ENCODE measurements around the gene KLK15.

Gene KLK15

GRCh38 chr19:50833117-50833801 is at the start of gene KLK15:
KLK15 (minus strand) TSS chr19:50833574; CDS start chr19:50831492, 2,082 bp downstream.
- no peak for DNase-seq (ENCODE audit: low spot score)

DNA sequence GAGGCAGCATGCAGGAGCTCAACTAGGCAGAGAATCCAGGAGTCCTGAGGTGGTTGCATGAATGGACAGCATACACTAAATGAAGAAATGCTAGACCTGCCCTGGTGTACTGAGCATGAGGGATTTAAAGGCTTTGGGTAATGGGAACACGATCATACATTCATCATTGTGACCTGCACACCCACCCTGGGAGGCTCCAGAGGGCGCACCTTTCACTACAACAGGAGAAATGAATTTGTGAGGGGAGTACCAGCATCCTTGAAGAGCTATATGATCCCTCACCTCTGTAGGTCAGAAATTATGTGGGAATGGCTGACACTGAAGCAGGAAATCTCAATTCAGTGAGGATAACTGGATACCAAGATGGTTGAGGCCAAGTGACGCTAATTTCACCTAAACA is 48.8 kb upstream of the KLK15 start:
- DNase-seq (ENCODE audit: low spot score): no peak

DNA sequence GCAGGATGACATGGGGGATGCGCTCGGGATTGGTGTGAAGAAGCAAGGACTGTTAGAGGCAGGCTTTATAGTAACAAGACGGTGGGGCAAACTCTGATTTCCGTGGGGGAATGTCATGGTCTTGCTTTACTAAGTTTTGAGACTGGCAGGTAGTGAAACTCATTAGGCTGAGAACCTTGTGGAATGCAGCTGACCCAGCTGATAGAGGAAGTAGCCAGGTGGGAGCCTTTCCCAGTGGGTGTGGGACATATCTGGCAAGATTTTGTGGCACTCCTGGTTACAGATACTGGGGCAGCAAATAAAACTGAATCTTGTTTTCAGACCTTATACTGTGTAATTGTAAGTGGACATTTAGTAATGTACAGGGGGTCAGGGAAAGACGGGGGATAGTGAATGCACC is 46.9 kb upstream of the KLK15 start:
- no peak for DNase-seq (ENCODE audit: low spot score)

GRCh38 chr19:50878851-50879250 is 45.5 kb upstream of the KLK15 start:
- DNase-seq (ENCODE audit: low spot score): no peak

GRCh38 chr19:50877338-50877737 is 44.0 kb upstream of the KLK15 start:
- DNase-seq (ENCODE audit: low spot score): no peak

GRCh38 chr19:50876456-50876855 is 43.1 kb upstream of the KLK15 start:
- no peak for DNase-seq (ENCODE audit: low spot score)

- DNase-seq (ENCODE audit: low spot score): no peak
Observed at GRCh38 chr19:50875795-50876422, 42.5 kb upstream of the KLK15 start.

DNA sequence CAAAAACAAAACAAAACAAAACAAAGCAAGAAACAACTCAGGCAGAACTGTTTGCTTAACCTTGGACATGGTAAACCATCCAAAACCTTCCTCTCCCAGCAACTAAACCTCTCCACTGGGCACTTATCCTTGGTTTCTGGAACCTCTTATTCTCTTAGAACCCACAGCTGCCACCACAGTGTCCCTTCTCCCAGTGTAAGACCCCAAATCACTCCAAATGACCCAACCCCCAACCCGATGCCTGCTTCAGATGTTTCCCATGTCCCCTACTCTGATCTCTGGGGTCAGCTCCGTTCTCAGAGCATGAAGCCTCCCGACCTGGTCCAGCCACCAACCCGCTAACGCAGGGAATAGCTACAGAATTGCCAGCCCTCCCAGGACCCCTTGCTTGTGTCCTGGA is 40.8 kb upstream of the KLK15 start:
- no peak for DNase-seq (ENCODE audit: low spot score)

GRCh38 chr19:50873056-50873455 is 39.7 kb upstream of the KLK15 start, which contains the start of gene KLK2:
KLK2 (plus strand) TSS chr19:50873439; CDS start chr19:50873474, 35 bp downstream.
- no peak for DNase-seq (ENCODE audit: low spot score)

GRCh38 chr19:50870417-50871089 is 37.2 kb upstream of the KLK15 start:
- DNase-seq (ENCODE audit: low spot score): no peak

DNA sequence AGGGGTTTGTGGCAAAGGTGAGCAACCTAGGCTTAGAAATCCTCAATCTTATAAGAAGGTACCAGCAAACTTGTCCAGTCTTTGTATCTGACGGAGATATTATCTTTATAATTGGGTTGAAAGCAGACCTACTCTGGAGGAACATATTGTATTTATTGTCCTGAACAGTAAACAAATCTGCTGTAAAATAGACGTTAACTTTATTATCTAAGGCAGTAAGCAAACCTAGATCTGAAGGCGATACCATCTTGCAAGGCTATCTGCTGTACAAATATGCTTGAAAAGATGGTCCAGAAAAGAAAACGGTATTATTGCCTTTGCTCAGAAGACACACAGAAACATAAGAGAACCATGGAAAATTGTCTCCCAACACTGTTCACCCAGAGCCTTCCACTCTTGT is 36.1 kb upstream of the KLK15 start:
- no peak for DNase-seq (ENCODE audit: low spot score)

- DNase-seq (ENCODE audit: low spot score): no peak
Observed at GRCh38 chr19:50861496-50862286, 28.3 kb upstream of the KLK15 start.

- DNase-seq (ENCODE audit: low spot score): no peak
Observed at GRCh38 chr19:50861010-50861409, 27.6 kb upstream of the KLK15 start.

GRCh38 chr19:50859849-50860248 is 26.5 kb upstream of the KLK15 start:
- DNase-seq (ENCODE audit: low spot score): no peak

DNA sequence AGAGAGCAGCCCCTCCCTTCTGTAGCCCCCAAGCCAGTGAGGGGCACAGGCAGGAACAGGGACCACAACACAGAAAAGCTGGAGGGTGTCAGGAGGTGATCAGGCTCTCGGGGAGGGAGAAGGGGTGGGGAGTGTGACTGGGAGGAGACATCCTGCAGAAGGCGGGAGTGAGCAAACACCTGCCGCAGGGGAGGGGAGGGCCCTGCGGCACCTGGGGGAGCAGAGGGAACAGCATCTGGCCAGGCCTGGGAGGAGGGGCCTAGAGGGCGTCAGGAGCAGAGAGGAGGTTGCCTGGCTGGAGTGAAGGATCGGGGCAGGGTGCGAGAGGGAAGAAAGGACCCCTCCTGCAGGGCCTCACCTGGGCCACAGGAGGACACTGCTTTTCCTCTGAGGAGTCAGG is 25.5 kb upstream of the KLK15 start:
- DNase-seq (ENCODE audit: low spot score): no peak

DNA sequence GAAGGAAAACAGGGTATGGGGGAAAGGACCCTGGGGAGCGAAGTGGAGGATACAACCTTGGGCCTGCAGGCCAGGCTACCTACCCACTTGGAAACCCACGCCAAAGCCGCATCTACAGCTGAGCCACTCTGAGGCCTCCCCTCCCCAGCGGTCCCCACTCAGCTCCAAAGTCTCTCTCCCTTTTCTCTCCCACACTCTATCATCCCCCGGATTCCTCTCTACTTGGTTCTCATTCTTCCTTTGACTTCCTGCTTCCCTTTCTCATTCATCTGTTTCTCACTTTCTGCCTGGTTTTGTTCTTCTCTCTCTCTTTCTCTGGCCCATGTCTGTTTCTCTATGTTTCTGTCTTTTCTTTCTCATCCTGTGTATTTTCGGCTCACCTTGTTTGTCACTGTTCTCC is 24.0 kb upstream of the KLK15 start:
- DNase-seq (ENCODE audit: low spot score): no peak

DNA sequence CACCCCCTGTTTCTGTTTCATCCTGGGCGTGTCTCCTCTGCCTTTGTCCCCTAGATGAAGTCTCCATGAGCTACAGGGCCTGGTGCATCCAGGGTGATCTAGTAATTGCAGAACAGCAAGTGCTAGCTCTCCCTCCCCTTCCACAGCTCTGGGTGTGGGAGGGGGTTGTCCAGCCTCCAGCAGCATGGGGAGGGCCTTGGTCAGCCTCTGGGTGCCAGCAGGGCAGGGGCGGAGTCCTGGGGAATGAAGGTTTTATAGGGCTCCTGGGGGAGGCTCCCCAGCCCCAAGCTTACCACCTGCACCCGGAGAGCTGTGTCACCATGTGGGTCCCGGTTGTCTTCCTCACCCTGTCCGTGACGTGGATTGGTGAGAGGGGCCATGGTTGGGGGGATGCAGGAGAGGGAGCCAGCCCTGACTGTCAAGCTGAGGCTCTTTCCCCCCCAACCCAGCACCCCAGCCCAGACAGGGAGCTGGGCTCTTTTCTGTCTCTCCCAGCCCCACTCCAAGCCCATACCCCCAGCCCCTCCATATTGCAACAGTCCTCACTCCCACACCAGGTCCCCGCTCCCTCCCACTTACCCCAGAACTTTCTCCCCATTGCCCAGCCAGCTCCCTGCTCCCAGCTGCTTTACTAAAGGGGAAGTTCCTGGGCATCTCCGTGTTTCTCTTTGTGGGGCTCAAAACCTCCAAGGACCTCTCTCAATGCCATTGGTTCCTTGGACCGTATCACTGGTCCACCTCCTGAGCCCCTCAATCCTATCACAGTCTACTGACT is 21.4 kb upstream of the KLK15 start, which contains the start of gene KLK3:
Gene KLK3, plus strand, starts transcription at position 280 of the 775 bp plus-strand sequence. Its CDS starts 41 bp downstream, at position 321.
- DNase-seq (ENCODE audit: low spot score): no peak

GRCh38 chr19:50851620-50852019 is 18.2 kb upstream of the KLK15 start:
- no peak for DNase-seq (ENCODE audit: low spot score)

DNA sequence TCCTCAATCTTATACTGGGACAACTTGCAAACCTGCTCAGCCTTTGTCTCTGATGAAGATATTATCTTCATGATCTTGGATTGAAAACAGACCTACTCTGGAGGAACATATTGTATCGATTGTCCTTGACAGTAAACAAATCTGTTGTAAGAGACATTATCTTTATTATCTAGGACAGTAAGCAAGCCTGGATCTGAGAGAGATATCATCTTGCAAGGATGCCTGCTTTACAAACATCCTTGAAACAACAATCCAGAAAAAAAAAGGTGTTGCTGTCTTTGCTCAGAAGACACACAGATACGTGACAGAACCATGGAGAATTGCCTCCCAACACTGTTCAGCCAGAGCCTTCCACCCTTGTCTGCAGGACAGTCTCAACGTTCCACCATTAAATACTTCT is 17.4 kb upstream of the KLK15 start:
- no peak for DNase-seq (ENCODE audit: low spot score)

GRCh38 chr19:50844296-50844935 is 11.0 kb upstream of the KLK15 start:
- no peak for DNase-seq (ENCODE audit: low spot score)

DNA sequence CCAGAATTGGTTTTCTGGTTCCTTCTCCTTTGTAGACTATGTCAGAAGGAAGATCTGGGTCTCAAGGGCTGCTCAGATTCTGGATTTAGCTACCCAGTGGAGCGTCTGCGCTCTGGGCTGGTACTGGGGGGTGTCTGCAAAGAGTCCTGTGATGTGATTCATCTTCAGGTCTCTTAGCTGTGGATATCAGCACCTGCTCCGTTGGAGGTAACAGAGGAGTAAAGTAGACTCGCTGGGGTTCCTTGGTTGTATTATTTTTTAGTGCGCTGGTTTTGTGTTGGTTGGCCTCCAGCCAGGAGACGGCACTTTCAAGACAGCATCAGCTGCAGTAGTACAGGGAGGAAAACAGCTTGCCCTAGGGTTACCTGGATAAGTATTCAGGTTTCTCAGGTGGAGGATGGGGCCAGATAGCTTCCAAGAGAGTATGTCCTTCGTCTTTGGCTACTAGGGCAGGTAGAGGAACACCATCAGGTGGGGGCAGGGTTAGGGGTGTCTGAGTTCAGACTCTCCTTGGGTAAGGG is 10.4 kb upstream of the KLK15 start:
- no peak for DNase-seq (ENCODE audit: low spot score)
